CMK (cell line): ENCODE data around the gene LTF.
"Not testable (repeated sequence)": the region's sequence is repeated elsewhere in the genome, so short reads cannot be mapped to it uniquely, and the experiment has no call there.

Source experiments
- DNase-seq: peaks from one replicate; pipeline ENCODE4 v3.0.0-alpha.2; 2010; ENCODE audit warnings: low read depth

The LTF gene

DNA sequence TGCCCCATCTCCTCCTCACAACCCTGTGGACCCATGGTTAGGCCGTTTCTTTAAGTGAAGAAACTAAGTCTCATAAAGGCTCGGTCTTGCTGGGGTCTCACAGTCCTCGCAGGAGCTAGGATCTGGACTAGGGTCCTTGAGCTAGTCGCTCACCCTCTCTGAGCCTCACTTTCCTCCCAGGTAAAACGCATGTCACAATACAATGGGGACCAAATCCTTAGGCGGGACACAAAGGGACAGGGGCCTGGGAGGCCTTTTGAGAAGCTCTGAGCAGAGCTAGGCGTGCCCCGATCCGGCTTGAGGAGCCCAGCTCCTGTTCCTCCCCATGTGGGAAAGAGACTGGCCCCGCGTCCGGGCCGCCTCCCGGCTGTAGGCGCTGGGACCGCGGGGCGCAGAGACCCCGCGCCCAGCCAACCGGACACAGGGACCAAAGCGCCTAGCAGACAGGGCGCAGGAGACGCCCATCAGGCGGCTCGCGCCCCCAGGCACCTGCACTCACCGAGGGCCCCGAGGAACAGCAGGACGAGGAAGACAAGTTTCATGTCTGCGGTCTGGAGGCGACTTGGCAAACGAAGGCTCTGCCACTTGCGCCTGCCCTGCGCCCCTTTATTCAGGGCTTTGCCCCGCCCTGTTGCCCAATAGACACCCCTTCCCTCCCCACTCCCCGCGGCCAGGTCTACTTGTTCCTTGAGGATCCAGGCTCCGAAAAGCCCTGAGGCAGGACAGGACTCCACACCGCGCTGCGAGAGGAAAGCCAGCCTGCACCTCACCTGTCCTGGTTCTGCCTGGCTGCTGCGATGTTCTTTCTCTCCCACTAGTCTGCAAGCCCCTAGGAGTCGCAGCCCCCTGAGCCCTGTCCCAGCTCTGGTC is at the start of gene LTF:
LTF (minus strand) TSS at position 580 of the 870 bp plus-strand sequence; CDS start at position 542, 38 bp downstream.
- no peak for DNase-seq

DNA sequence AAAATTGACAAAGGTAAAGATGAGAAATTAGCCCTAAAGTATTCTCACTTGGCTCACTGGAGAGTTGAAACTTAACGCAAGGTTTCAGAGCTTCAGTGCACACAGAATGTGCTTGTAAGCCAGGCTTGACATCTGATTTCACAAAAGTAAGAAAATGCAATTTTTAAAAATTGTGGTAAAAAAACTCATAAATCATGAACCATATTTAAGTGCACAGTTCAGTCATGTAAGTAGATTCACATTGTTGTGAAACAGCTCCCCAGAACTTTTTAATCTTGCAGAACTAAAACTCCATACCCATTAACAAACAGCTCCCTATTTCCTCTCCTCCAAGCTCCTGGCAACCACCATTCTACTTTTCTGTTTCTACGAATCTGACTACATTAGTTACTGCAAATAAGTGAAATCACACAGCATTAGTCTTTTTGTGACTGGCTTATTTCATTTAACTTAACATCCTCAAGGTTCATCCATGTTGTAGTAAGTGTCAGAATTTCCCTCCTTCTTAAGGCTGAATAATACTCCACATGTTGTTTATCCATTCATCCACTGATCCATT is 47.6 kb upstream of the LTF start:
- DNase-seq: no peak

GRCh38 chr3:46509661-46510187 is 45.0 kb upstream of the LTF start:
- no peak for DNase-seq

- DNase-seq: no peak
Observed at GRCh38 chr3:46508850-46509591, 44.3 kb upstream of the LTF start.

DNA sequence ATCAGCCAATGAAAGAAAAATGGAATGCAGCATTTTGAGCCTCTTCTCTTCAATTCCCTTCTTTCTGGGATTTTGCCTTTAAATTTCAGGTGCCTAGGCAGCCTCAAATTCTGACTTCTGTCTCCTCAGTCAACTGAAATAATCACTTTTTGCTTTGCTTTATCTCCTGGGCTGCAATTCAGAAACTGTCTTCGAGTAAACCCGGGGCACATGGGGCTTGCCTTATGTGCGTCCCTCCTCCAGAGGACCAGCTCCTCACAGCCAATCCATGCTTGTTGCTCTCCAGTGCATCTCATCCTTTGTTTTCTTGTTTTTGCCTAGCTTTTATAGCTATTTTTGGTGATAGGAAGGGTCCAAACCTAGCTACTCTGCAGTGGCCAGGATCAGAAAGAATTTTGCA is 41.8 kb upstream of the LTF start:
- DNase-seq: no peak

DNA sequence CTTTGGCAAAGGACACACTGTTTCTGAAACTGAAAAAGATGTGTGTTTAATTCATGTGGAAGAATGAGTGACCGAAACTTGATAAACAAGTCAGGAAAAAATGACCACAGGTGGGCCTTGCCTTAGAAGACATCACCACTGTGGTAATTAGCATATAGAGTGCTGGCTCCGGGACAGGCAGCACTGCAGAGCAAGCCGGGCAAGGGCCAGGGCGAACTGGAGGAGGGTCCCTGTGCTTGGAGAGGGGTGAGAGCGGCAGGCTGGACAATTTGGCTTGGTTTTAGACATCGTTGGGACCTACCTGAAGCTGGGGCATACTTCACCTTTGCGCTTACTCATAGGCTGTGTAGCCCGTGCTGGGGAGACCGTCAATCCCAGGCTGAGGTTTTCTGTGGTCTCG is 41.2 kb upstream of the LTF start:
- DNase-seq: no peak

- DNase-seq: no peak
Observed at GRCh38 chr3:46504789-46505188, 40.1 kb upstream of the LTF start.

DNA sequence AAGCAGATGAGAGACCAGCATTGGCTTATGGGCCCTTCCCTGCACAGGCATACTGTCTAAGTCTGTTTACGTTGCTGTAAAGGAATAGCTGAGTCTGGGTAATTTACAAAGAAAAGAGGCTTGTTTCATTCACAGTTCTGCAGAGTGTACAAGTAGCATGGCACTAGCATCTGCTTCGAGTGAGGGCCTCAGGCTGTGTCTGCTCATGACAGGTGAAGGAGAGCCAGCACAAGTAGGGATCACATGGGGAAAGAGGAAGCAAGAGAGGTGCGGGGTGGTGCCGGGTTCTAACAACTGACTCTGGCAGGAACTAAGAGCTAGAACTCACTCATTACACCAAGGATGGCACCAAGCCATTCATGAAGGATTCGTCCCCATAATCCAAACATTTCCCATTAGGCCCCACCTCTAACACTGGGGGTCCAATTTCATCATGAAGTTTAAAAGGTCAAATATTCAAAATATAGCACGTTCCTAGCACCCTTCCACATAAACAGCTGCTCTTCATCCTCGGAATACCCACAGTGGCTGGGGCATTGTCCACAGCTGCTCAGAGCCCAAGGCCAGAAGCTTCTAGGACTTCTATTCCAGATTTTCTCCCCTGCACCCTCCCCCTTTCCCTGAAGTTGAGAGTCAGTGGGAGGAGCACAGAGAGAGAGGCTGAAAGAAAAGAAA is 38.6 kb upstream of the LTF start:
- no peak for DNase-seq

DNA sequence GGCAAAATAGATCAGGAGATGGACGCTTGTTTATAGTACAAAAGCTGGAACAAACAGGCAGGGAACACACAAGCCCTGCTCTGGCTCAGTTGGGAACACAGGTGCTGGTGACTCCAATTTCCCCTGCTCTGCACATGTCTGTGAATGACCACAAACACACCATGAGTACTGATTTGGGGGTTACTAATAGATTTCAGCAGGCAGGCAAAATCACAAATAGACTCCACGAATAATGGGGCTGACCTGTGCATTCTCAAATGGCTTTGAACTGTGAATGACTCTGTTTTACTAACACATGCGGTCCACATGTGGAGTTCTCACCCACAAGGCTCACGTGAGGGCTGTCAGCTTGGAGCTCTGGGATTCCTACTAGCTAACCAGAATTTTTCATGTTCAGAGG is 37.0 kb upstream of the LTF start:
- no peak for DNase-seq

GRCh38 chr3:46500656-46501635 is 36.2 kb upstream of the LTF start:
- no peak for DNase-seq

DNA sequence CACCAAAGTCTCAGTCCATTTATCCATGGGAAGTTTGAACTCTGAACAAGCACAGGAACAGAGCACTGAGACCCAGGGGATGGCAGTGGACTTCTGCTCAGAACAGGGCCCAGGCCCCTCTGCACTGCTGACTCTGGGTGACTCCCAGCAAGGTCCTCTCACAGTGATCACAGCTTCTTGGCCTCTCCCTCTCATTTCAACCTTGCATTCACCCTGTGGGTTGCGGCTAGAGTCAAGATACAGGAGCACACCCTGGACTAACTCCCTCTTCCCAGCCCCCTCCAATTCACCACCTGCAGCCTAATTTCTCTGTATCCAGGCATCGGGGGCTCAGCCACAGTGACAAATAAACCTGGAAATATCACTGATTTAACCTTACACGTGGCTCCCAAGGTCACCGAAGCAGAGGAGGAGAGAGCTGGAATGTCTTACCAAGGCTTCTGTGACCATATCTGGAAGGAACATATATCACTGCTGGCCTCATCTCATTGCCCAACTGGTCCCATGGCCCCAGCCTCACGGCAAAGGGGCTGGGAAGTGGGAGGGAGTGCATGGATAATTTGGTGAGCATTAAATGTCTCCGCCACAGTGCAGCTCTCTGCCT is 34.3 kb upstream of the LTF start:
- DNase-seq: no peak

DNA sequence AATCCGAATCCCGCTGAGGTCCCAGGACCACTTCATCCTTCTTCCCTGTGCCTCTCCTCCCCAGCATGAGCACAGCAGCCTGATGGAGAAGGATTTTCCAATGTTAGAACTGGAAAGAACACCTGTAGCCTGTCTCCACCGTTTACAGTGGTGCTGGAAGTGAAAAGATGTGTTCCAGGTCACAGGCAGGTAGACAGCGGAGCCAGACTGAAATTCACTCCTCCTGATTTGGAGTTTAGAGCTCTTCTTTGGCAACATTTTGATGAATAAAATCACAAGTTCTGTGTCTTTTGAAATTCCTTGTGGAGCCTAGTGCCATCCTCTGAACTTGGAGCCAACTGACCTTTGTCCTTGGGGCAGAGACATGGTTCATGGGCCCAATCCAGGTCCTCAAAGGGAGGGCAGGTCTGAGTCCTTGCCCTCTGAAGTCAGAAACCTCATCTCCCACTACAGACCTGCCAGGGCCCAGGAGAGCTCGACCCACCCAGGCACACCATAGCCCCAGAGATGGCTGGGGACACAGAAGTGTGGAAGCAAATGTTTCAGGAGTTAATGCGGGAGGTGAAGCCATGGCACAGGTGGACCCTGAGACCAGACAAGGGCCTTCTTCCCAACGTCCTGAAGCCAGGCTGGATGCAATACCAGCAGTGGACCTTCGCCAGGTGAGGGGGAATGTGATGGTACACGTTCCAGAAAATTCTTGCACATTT is 33.0 kb upstream of the LTF start, which contains the start of gene RTP3:
RTP3 (plus strand) TSS at position 421 of the 710 bp plus-strand sequence; CDS start at position 508, 87 bp downstream.
- DNase-seq: no peak

GRCh38 chr3:46496746-46497555 is 32.2 kb upstream of the LTF start:
- no peak for DNase-seq

DNA sequence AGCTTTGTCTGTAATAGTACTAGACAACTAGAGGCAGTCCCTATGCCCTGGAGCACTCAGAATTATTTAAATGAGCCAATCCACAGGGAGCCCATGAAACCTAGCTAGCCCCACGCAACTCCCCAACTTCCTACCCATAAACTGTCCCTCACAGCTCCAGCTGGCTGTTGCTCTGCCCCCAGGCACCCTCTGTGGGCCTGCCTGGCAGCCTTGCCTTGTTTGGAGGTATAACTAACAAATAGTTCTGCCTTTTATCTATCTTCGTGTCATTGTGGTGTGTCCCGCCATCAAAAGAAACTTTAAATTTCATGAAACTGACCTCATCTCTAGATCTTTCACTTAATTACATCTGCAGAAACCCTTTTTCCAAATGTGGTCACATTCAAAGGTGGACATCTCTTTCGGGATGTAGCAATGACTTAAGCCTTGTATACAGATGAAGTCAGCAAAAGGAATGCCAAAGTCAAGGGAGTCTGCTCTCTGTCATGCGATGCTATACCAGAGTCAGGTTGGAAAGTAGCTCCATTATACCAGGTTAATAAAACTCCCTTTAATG is 31.3 kb upstream of the LTF start:
- DNase-seq: no peak

- DNase-seq: not testable (repeated sequence)
Observed at GRCh38 chr3:46494491-46494890, 29.8 kb upstream of the LTF start.

- no peak for DNase-seq
Observed at GRCh38 chr3:46492890-46493547, 28.3 kb upstream of the LTF start.

DNA sequence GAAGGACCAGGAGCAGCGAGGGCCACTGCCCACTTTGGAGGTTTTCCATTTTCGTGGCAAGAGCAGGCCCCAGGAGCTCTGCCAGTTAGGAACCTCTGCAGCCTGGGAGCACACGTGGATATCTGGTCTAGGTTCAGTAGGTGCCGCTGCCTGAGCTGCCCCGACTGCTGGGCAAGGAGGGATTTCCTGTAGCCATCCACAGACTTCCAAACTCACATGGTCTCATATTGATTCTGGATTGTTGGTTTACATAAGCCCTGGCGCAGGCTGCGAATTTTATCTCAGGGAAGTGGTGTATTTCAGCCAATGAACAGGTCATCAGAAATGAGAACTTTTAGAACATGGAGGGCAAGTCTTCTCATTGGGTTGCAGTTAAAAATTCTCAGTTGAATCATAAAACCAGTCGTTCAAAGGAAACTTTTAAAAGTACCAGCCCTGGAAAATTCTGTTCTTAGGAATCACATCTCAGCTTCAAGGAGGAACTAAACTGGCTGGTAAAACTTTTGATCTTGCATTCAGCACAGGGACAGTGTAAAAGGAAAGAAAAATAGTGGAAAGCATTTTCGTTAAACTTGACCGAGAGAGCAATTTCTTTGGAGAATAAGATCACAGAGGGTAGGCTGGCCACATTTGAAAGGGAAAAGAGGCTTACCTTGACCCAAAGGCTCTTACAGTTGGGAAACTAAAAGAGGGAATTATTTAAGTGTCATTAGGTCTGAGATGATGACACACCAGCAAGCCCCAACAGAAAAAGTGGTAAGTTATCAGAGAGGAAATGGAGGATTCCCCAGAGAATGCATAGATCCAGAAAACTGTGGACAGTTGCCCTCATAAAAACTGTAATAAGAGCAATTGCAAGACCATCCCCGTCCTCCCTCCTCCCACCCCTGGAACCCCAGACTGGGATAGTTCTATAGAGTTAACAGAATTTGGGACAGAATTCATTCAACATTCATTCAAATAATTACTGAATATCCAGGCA is 26.7 kb upstream of the LTF start:
- no peak for DNase-seq
